ENCODE data around the gene PTPRM.

DNA sequence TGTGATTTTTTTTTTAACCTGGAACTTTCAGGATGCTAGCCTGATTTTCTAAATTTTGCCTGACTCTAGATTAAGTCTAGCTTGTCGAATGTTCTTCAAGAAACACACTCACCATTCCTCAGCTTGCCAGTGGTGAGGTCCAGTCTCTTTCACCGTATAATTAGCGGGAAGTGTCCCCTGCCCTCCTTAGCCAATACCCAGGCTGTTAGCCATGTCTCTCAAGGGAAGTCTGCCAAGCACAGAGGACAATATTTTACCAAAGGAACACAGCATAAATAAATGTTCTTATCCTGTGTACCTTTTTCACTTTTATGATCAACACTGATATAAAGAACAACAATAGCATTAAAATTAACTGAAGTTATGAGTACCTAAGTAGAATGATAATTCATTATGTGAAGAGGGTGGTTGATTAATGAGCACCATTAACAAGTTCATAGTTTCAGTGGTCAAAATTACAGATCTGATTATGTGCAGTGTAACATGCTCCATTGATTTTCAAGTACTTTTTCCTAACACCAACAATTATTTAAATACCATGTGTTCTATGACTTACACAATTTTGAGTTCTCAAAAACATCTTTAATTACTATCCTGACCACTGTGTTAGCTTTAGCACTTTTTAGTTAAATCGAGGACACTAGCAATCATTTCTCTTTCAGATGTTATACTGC lies 596.3 kb downstream of the PTPRM start:
- TF ChIP-seq, protein P1, sequence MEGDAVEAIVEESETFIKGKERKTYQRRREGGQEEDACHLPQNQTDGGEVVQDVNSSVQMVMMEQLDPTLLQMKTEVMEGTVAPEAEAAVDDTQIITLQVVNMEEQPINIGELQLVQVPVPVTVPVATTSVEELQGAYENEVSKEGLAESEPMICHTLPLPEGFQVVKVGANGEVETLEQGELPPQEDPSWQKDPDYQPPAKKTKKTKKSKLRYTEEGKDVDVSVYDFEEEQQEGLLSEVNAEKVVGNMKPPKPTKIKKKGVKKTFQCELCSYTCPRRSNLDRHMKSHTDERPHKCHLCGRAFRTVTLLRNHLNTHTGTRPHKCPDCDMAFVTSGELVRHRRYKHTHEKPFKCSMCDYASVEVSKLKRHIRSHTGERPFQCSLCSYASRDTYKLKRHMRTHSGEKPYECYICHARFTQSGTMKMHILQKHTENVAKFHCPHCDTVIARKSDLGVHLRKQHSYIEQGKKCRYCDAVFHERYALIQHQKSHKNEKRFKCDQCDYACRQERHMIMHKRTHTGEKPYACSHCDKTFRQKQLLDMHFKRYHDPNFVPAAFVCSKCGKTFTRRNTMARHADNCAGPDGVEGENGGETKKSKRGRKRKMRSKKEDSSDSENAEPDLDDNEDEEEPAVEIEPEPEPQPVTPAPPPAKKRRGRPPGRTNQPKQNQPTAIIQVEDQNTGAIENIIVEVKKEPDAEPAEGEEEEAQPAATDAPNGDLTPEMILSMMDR (IDR thresholded peaks at IDR 0.05), result no peak
- no peak for TF ChIP-seq POLR2A (IDR thresholded peaks at IDR 0.05)

All from lower leg skin (tissue), 3 donors.